ENCODE data around the gene KRTAP5-9. TPM values are rescaled to one million over a fixed set of nuclear protein-coding genes. Genes with fewer than 3 reads are reported as not detected.

Gene KRTAP5-9
- total and polyA plus RNA-seq, 2 donors from 2014 or later: 0.66 TPM; not detected in 1

DNA sequence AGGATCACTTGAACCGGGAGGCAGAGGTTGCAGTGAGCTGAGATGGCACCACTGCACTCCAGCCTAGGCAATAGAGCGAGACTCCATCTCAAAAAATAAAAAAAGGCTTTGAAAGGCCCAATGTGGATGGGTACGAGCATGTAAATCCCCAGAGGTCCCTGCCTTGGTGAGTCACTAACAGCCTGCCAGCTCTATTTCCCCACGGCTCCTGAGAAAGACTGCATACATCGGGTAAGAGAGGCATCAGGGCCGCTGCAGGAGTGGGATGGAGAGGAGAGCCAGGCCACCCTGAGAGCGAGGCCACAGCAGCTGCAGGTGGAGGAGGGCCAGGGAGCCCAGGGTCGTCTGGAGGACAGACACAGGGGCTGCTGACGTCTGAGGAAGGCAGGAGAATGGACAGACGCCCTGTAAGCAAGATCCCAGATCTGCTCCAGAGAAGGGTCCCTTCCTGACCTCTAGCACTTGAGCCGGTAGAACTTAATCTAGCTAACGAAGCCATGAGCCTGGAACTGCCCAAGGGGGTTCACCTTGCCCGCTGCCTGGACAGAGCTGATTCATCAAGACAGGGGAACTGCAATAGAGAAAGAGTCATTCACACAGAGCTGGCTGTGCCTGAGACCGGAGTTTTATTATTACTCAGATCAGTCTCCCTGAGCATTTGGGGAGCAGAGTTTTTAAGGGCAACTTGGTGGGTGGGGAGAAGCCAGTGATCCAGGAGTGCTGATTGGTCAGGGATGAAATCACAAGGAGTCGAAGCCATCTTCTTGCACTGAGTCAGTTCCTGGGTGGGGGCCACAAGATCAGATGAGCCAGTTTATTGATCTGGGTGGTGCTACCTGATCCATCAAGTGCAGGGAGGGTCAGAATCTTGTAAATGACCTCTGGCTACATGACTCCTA, 5.1 kb upstream of the KRTAP5-9 start:
- no peak overlapping the region for H3K4me3 ChIP-seq (ENCODE audit: low read length in 3 of 3)
- no peaks in the 10 kb centered on the region for H3K27me3 ChIP-seq (ENCODE audit: control insufficient read depth, insufficient read depth, low read length)
- no peaks in the 10 kb centered on the region for H3K9me3 ChIP-seq (ENCODE audit: control insufficient read depth in 2 of 3, insufficient read depth in 1 of 3, low read length in 3 of 3)
- no peak for FAIRE-seq
- TF ChIP-seq, protein P1, sequence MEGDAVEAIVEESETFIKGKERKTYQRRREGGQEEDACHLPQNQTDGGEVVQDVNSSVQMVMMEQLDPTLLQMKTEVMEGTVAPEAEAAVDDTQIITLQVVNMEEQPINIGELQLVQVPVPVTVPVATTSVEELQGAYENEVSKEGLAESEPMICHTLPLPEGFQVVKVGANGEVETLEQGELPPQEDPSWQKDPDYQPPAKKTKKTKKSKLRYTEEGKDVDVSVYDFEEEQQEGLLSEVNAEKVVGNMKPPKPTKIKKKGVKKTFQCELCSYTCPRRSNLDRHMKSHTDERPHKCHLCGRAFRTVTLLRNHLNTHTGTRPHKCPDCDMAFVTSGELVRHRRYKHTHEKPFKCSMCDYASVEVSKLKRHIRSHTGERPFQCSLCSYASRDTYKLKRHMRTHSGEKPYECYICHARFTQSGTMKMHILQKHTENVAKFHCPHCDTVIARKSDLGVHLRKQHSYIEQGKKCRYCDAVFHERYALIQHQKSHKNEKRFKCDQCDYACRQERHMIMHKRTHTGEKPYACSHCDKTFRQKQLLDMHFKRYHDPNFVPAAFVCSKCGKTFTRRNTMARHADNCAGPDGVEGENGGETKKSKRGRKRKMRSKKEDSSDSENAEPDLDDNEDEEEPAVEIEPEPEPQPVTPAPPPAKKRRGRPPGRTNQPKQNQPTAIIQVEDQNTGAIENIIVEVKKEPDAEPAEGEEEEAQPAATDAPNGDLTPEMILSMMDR (IDR thresholded peaks at IDR 0.05; ENCODE audit: borderline replicate concordance, extremely low read depth, insufficient read depth): no peak
- H3K36me3 ChIP-seq (ENCODE audit: control insufficient read depth in 2 of 3, insufficient read depth in 3 of 3, low read length in 3 of 3): no peaks in the 10 kb centered on the region
- H3K27ac ChIP-seq (ENCODE audit: low read depth in 2 of 2, low read length in 2 of 2): no peak overlapping the region
- H3K9ac ChIP-seq (ENCODE audit: low read length in 3 of 3): no peak overlapping the region
- intact Hi-C loops (cut with DNase I): no loop called here
- DNase-seq: no peak
- no peaks in the 10 kb centered on the region for H3K4me1 ChIP-seq (ENCODE audit: control insufficient read depth in 2 of 3, insufficient read depth in 2 of 3, low read depth in 1 of 3, low read length in 3 of 3)

DNA sequence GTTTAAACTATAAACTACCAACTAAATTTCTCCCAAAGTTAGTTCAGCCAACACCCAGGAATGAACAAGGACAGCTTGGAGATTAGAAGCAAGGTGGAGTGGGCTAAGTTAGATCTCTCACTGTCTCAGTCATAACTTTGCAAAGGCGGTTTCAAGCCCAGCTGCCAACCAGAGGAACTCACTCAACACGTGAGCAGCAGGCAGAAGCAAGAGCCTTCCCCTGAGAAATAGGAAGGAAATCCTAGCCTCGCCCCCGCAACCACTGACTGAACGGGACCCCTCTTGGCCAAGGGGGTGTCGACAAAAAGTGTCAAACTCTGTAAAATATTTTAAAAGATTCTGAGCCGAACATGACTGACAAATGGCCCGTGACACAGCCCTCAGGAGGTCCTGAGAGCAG, 4.4 kb upstream of the KRTAP5-9 start:
- Histone ChIP-seq H3K4me1 (ENCODE audit: control insufficient read depth in 2 of 3, insufficient read depth in 2 of 3, low read depth in 1 of 3, low read length in 3 of 3) (no peaks in the 10 kb centered on the region), H3K27me3 (ENCODE audit: control insufficient read depth, insufficient read depth, low read length) (no peaks in the 10 kb centered on the region), H3K27ac (ENCODE audit: low read depth in 2 of 2, low read length in 2 of 2) (no peak overlapping the region), H3K4me3 (ENCODE audit: low read length in 3 of 3) (no peak overlapping the region), H3K9me3 (ENCODE audit: control insufficient read depth in 2 of 3, insufficient read depth in 1 of 3, low read length in 3 of 3) (no peaks in the 10 kb centered on the region), H3K36me3 (ENCODE audit: control insufficient read depth in 2 of 3, insufficient read depth in 3 of 3, low read length in 3 of 3) (no peaks in the 10 kb centered on the region), H3K9ac (ENCODE audit: low read length in 3 of 3) (no peak overlapping the region)
- no peak for DNase-seq
- FAIRE-seq: no peak
- intact Hi-C loops (cut with DNase I): no loop called here
- TF ChIP-seq, protein P1 (IDR thresholded peaks at IDR 0.05; ENCODE audit: borderline replicate concordance, extremely low read depth, insufficient read depth): no peak

DNA sequence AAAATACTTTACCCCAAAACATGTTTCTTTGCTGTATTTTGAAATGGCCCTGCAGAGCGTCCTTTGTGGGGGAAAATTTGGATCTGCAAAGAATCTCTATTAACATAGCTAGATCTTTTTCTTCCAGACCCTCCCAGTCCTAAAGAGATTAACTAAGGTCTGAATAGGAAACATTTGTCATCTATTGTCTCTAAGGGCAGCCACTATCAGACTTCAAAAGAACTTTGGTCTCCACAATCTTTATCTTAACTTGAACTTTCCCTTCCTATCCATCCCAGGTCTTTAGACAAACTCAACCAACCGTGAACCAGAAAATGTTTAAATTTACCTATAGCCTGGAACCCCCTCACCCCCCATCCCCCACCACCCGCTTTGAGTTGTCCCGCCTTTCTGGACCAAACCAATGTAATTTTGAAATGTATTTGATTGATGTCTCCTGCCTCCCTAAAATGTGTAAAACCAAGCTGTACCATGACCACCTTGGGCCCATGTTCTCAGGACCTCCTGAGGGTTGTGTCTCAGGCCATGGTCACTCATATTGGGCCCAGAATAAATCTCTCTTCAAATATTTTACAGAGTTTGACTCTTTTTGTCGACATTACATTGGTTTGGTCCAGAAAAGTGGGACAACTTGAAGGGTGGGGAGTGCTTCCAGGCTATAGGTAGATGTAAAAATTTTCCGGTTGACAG, 3.5 kb upstream of the KRTAP5-9 start:
- DNase-seq (no peak), FAIRE-seq (no peak)
- intact Hi-C loops (cut with DNase I): no loop called here
- no peaks in the 10 kb centered on the region for H3K9me3 ChIP-seq (ENCODE audit: control insufficient read depth in 2 of 3, insufficient read depth in 1 of 3, low read length in 3 of 3)
- no peaks in the 10 kb centered on the region for H3K4me1 ChIP-seq (ENCODE audit: control insufficient read depth in 2 of 3, insufficient read depth in 2 of 3, low read depth in 1 of 3, low read length in 3 of 3)
- no peak overlapping the region for H3K27ac ChIP-seq (ENCODE audit: low read depth in 2 of 2, low read length in 2 of 2)
- H3K27me3 ChIP-seq (ENCODE audit: control insufficient read depth, insufficient read depth, low read length): no peaks in the 10 kb centered on the region
- H3K36me3 ChIP-seq (ENCODE audit: control insufficient read depth in 2 of 3, insufficient read depth in 3 of 3, low read length in 3 of 3): no peaks in the 10 kb centered on the region
- H3K9ac ChIP-seq (ENCODE audit: low read length in 3 of 3): no peak overlapping the region
- TF ChIP-seq, protein P1 (IDR thresholded peaks at IDR 0.05; ENCODE audit: borderline replicate concordance, extremely low read depth, insufficient read depth): no peak
- H3K4me3 ChIP-seq (ENCODE audit: low read length in 3 of 3): no peak overlapping the region
